ENCODE results near the gene PDE4B. TPM values are rescaled to one million over a fixed set of nuclear protein-coding genes. Genes with fewer than 3 reads are reported as not detected.

The PDE4B gene
- total and polyA plus RNA-seq, 2 donors from 2014 or later = 2.0 to 8.7 TPM

DNA sequence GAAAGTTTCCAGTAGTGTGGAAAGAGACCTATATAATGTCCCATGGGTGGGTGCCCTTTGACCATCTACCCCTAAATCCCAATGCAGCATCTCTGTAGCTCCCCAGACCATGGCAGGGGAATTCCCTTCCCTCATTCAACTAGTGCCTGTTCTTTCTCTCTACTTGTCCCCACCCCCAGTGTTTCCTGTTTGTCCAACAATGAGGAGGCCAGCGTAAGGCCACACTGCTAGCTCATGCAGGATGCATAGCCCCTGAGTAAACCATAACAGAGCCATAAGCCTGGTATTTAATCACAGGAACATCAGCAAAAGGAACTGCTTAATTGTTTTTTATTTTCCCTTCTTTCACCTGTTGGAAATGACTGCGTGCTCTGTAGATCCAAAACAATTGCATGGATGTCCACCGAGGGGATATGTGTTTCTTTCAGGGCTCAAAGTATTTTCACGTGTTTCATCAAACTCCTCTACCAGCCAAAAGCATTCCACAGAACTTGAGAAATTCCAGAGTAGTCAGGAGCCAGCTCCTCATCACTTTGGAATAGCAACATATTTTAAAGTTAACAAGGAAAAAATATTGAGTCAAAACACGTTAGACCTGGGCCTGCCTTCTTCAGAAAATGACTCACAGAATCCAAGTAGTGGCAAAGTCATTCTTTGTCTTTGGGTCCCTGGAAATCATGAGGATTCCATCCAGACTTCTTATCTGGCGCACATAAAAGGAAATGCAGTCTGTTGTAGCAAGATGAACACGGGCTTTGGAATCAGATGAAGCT lies 578.7 kb downstream of the PDE4B start:
- no peak overlapping the region for H3K9ac ChIP-seq (ENCODE audit: low read length in 3 of 3)
- peak overlapping the region in 1 of 2 donors; percentile 20 for H3K27ac ChIP-seq (ENCODE audit: low read depth in 2 of 2, low read length in 2 of 2)
- DNase-seq (peak in 3 of 5 donors; percentile 17 to 71 (median 19)), FAIRE-seq (no peak)
- peaks cover 0 to 10% (median 0%) of the 10 kb centered on the region in 3 donors for H3K4me1 ChIP-seq (ENCODE audit: control insufficient read depth in 2 of 3, insufficient read depth in 2 of 3, low read depth in 1 of 3, low read length in 3 of 3)
- peaks cover 0 to 7% (median 0%) of the 10 kb centered on the region in 3 donors for H3K36me3 ChIP-seq (ENCODE audit: control insufficient read depth in 2 of 3, insufficient read depth in 3 of 3, low read length in 3 of 3)
- no peaks in the 10 kb centered on the region for H3K9me3 ChIP-seq (ENCODE audit: control insufficient read depth in 2 of 3, insufficient read depth in 1 of 3, low read length in 3 of 3)
- H3K27me3 ChIP-seq (ENCODE audit: control insufficient read depth, insufficient read depth, low read length) = no peaks in the 10 kb centered on the region
- intact Hi-C loops (cut with DNase I) = no loop called here
- TF ChIP-seq, protein P1, sequence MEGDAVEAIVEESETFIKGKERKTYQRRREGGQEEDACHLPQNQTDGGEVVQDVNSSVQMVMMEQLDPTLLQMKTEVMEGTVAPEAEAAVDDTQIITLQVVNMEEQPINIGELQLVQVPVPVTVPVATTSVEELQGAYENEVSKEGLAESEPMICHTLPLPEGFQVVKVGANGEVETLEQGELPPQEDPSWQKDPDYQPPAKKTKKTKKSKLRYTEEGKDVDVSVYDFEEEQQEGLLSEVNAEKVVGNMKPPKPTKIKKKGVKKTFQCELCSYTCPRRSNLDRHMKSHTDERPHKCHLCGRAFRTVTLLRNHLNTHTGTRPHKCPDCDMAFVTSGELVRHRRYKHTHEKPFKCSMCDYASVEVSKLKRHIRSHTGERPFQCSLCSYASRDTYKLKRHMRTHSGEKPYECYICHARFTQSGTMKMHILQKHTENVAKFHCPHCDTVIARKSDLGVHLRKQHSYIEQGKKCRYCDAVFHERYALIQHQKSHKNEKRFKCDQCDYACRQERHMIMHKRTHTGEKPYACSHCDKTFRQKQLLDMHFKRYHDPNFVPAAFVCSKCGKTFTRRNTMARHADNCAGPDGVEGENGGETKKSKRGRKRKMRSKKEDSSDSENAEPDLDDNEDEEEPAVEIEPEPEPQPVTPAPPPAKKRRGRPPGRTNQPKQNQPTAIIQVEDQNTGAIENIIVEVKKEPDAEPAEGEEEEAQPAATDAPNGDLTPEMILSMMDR (IDR thresholded peaks at IDR 0.05; ENCODE audit: borderline replicate concordance, extremely low read depth, insufficient read depth) = no peak
- no peak overlapping the region for H3K4me3 ChIP-seq (ENCODE audit: low read length in 3 of 3)

DNA sequence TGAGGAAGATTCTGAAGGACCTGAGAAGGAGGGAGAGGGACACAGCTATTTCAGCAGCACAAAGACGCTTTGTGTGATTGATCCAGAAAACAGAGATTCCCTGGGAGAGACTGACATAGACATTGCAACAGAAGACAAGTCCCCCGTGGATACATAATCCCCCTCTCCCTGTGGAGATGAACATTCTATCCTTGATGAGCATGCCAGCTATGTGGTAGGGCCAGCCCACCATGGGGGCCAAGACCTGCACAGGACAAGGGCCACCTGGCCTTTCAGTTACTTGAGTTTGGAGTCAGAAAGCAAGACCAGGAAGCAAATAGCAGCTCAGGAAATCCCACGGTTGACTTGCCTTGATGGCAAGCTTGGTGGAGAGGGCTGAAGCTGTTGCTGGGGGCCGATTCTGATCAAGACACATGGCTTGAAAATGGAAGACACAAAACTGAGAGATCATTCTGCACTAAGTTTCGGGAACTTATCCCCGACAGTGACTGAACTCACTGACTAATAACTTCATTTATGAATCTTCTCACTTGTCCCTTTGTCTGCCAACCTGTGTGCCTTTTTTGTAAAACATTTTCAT lies 579.9 kb downstream of the PDE4B start:
- Histone ChIP-seq H3K27ac (ENCODE audit: low read depth in 2 of 2, low read length in 2 of 2) (peak overlapping the region in 1 of 2 donors; percentile 28), H3K9ac (ENCODE audit: low read length in 3 of 3) (no peak overlapping the region), H3K4me1 (ENCODE audit: control insufficient read depth in 2 of 3, insufficient read depth in 2 of 3, low read depth in 1 of 3, low read length in 3 of 3) (peaks cover 0 to 10% (median 0%) of the 10 kb centered on the region in 3 donors), H3K36me3 (ENCODE audit: control insufficient read depth in 2 of 3, insufficient read depth in 3 of 3, low read length in 3 of 3) (peaks cover 0 to 7% (median 0%) of the 10 kb centered on the region in 3 donors), H3K4me3 (ENCODE audit: low read length in 3 of 3) (no peak overlapping the region), H3K27me3 (ENCODE audit: control insufficient read depth, insufficient read depth, low read length) (no peaks in the 10 kb centered on the region), H3K9me3 (ENCODE audit: control insufficient read depth in 2 of 3, insufficient read depth in 1 of 3, low read length in 3 of 3) (no peaks in the 10 kb centered on the region)
- DNase-seq = no peak
- intact Hi-C loops (cut with DNase I) = no loop called here
- FAIRE-seq = no peak
- TF ChIP-seq, protein P1 (IDR thresholded peaks at IDR 0.05; ENCODE audit: borderline replicate concordance, extremely low read depth, insufficient read depth) = no peak

DNA sequence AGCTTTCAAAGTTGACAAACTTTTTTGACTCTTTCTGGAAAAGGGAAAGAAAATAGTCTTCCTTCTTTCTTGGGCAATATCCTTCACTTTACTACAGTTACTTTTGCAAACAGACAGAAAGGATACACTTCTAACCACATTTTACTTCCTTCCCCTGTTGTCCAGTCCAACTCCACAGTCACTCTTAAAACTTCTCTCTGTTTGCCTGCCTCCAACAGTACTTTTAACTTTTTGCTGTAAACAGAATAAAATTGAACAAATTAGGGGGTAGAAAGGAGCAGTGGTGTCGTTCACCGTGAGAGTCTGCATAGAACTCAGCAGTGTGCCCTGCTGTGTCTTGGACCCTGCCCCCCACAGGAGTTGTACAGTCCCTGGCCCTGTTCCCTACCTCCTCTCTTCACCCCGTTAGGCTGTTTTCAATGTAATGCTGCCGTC lies 580.5 kb downstream of the PDE4B start:
- Histone ChIP-seq H3K27me3 (ENCODE audit: control insufficient read depth, insufficient read depth, low read length) (no peaks in the 10 kb centered on the region), H3K4me3 (ENCODE audit: low read length in 3 of 3) (no peak overlapping the region), H3K9me3 (ENCODE audit: control insufficient read depth in 2 of 3, insufficient read depth in 1 of 3, low read length in 3 of 3) (no peaks in the 10 kb centered on the region), H3K9ac (ENCODE audit: low read length in 3 of 3) (no peak overlapping the region), H3K36me3 (ENCODE audit: control insufficient read depth in 2 of 3, insufficient read depth in 3 of 3, low read length in 3 of 3) (peaks cover 0 to 6% (median 0%) of the 10 kb centered on the region in 3 donors), H3K27ac (ENCODE audit: low read depth in 2 of 2, low read length in 2 of 2) (no peak overlapping the region), H3K4me1 (ENCODE audit: control insufficient read depth in 2 of 3, insufficient read depth in 2 of 3, low read depth in 1 of 3, low read length in 3 of 3) (peaks cover 0 to 10% (median 0%) of the 10 kb centered on the region in 3 donors)
- intact Hi-C loops (cut with DNase I) = no loop called here
- DNase-seq (no peak), FAIRE-seq (no peak)
- TF ChIP-seq, protein P1 (IDR thresholded peaks at IDR 0.05; ENCODE audit: borderline replicate concordance, extremely low read depth, insufficient read depth) = no peak

All from kidney (tissue), 14 donors.